Measurements from ENCODE around the gene PRKRA. TPM values are rescaled to one million over a fixed set of nuclear protein-coding genes. Genes with fewer than 3 reads are reported as not detected.
A peak's percentile ranks its signal among the peaks of the same experiment; 100 is the strongest.
"Not testable (repeated sequence)": the region's sequence is repeated elsewhere in the genome, so short reads cannot be mapped to it uniquely, and the experiment has no call there.

Gene PRKRA
- total RNA-seq, 4 donors from 2014 or later, result 91.0 to 125 (median 117) TPM

GRCh38 chr2:178478130-178478438, 27.1 kb upstream of the PRKRA start:
- DNase-seq (no peak), ATAC-seq (no peak)
- intact Hi-C loops (cut with DNase I; ENCODE audit: low total_unique reads), result no loop called here
- Histone ChIP-seq H3K4me3 (peak overlapping the region; percentile 61 to 80 (median 74)), H3K36me3 (no peaks in the 10 kb centered on the region), H3K9me3 (no peaks in the 10 kb centered on the region), H3K27me3 (no peaks in the 10 kb centered on the region), H3K4me1 (peaks cover 30 to 35% of the 10 kb centered on the region in 2 donors), H3K27ac (peak overlapping the region; percentile 84 to 95 (median 92))
- in situ Hi-C loops (cut with MboI; ENCODE audit: low sequenced_read_pairs in 4 of 4), result no loop called here
- TF ChIP-seq POLR2A (IDR thresholded peaks at IDR 0.05) (no peak), CTCF (IDR thresholded peaks at IDR 0.05 in 4 of 5, conservative IDR thresholded peaks at IDR 0.05 in 1 of 5) (no peak)

- DNase-seq (no peak), ATAC-seq (no peak)
- in situ Hi-C loops (cut with MboI; ENCODE audit: low sequenced_read_pairs in 4 of 4), result no loop called here
- TF ChIP-seq POLR2A (IDR thresholded peaks at IDR 0.05) (no peak), CTCF (IDR thresholded peaks at IDR 0.05 in 4 of 5, conservative IDR thresholded peaks at IDR 0.05 in 1 of 5) (no peak)
- no peaks in the 10 kb centered on the region for H3K9me3 ChIP-seq
- no peaks in the 10 kb centered on the region for H3K36me3 ChIP-seq
- H3K27ac ChIP-seq, result peak overlapping the region; percentile 84 to 95 (median 92)
- H3K4me1 ChIP-seq, result peaks cover 26 to 30% of the 10 kb centered on the region in 2 donors
- peak overlapping the region; percentile 61 to 80 (median 74) for H3K4me3 ChIP-seq
- intact Hi-C loops (cut with DNase I; ENCODE audit: low total_unique reads), result no loop called here
- H3K27me3 ChIP-seq, result no peaks in the 10 kb centered on the region
These were observed 26.6 kb upstream of the PRKRA start for GRCh38 chr2:178477443-178478129.

- Histone ChIP-seq H3K27ac (no peak overlapping the region), H3K4me1 (peaks cover 14 to 19% of the 10 kb centered on the region in 2 donors), H3K4me3 (no peak overlapping the region), H3K36me3 (no peaks in the 10 kb centered on the region), H3K27me3 (no peaks in the 10 kb centered on the region), H3K9me3 (no peaks in the 10 kb centered on the region)
- intact Hi-C loops (cut with DNase I; ENCODE audit: low total_unique reads) (no loop called here), in situ Hi-C loops (cut with MboI; ENCODE audit: low sequenced_read_pairs in 4 of 4) (no loop called here)
- ATAC-seq (no peak), DNase-seq (no peak)
- no peak for TF ChIP-seq POLR2A (IDR thresholded peaks at IDR 0.05)
These were observed 25.5 kb upstream of the PRKRA start for GRCh38 chr2:178476477-178476876.

GRCh38 chr2:178474560-178474959, 23.6 kb upstream of the PRKRA start:
- in situ Hi-C loops (cut with MboI; ENCODE audit: low sequenced_read_pairs in 4 of 4), result no loop called here

GRCh38 chr2:178473931-178474330, 23.0 kb upstream of the PRKRA start:
- intact Hi-C loops (cut with DNase I; ENCODE audit: low total_unique reads), result no loop called here
- no peaks in the 10 kb centered on the region for H3K27me3 ChIP-seq
- in situ Hi-C loops (cut with MboI; ENCODE audit: low sequenced_read_pairs in 4 of 4), result no loop called here
- H3K36me3 ChIP-seq, result no peaks in the 10 kb centered on the region
- ATAC-seq (no peak), DNase-seq (no peak)
- no peak overlapping the region for H3K4me3 ChIP-seq
- H3K27ac ChIP-seq, result no peak overlapping the region
- no peak for TF ChIP-seq POLR2A (IDR thresholded peaks at IDR 0.05)
- H3K9me3 ChIP-seq, result no peaks in the 10 kb centered on the region
- H3K4me1 ChIP-seq, result peaks cover 3 to 5% of the 10 kb centered on the region in 2 donors

More at GRCh38 chr2:178474560-178474959, 23.6 kb upstream of the PRKRA start:
- H3K36me3 ChIP-seq, result no peaks in the 10 kb centered on the region
- ATAC-seq (no peak), DNase-seq (no peak)
- H3K9me3 ChIP-seq, result no peaks in the 10 kb centered on the region
- no peak overlapping the region for H3K27ac ChIP-seq
- TF ChIP-seq POLR2A (IDR thresholded peaks at IDR 0.05) (no peak), CTCF (IDR thresholded peaks at IDR 0.05 in 4 of 5, conservative IDR thresholded peaks at IDR 0.05 in 1 of 5) (no peak)
- peaks cover 8 to 10% of the 10 kb centered on the region in 2 donors for H3K4me1 ChIP-seq
- H3K27me3 ChIP-seq, result no peaks in the 10 kb centered on the region
- intact Hi-C loops (cut with DNase I; ENCODE audit: low total_unique reads), result no loop called here
- no peak overlapping the region for H3K4me3 ChIP-seq

- no peak overlapping the region for H3K4me3 ChIP-seq
- H3K9me3 ChIP-seq, result no peaks in the 10 kb centered on the region
- no peak for TF ChIP-seq POLR2A (IDR thresholded peaks at IDR 0.05)
- TF ChIP-seq CTCF (IDR thresholded peaks at IDR 0.05 in 4 of 5, conservative IDR thresholded peaks at IDR 0.05 in 1 of 5), result no peak
- DNase-seq (no peak), ATAC-seq (no peak)
- no peaks in the 10 kb centered on the region for H3K36me3 ChIP-seq
- H3K27ac ChIP-seq, result no peak overlapping the region
- no peaks in the 10 kb centered on the region for H3K27me3 ChIP-seq
- intact Hi-C loops (cut with DNase I; ENCODE audit: low total_unique reads), result no loop called here
- in situ Hi-C loops (cut with MboI; ENCODE audit: low sequenced_read_pairs in 4 of 4), result no loop called here
- H3K4me1 ChIP-seq, result peaks cover 3 to 5% of the 10 kb centered on the region in 2 donors
These were observed 22.4 kb upstream of the PRKRA start for GRCh38 chr2:178473373-178473772.

- ATAC-seq; H3K27ac ChIP-seq; H3K36me3 ChIP-seq; DNase-seq; H3K4me3 ChIP-seq; in situ Hi-C loops (cut with MboI; ENCODE audit: low sequenced_read_pairs in 4 of 4); H3K27me3 ChIP-seq; H3K9me3 ChIP-seq; H3K4me1 ChIP-seq; intact Hi-C loops (cut with DNase I; ENCODE audit: low total_unique reads): not testable (repeated sequence)
These were observed 20.3 kb upstream of the PRKRA start for GRCh38 chr2:178471313-178471712.
